Left lobe of liver (tissue), 2 donors: Measurements from ENCODE around the gene SLC22A16. TPM values are rescaled to one million over a fixed set of nuclear protein-coding genes. Genes with fewer than 3 reads are reported as not detected.
"Not testable (repeated sequence)": the region's sequence is repeated elsewhere in the genome, so short reads cannot be mapped to it uniquely, and the experiment has no call there.

Experiments used
- ATAC-seq: fragments of 200-7000 bp; cut with Tn5 transposase; one replicate; pipeline ENCODE4 v1.9.1; 2020; ENCODE audit warnings: mild to moderate bottlenecking, moderate library complexity
- DNase-seq: peaks from one replicate; pipeline ENCODE4 v3.0.0-alpha.2; 2020; ENCODE audit warnings: low spot score
- total RNA-seq: library from RNA; stranded (reverse); gene quantifications from one replicate; pipeline ENCODE4 v1.2.1, GENCODE V29; 2021
- donor health status: DM: no; HTN: no; CAD: no; lungs with moderate emphysema.
- donor health status: DM: no; HTN: yes; CAD: no.

Gene SLC22A16, protein sequence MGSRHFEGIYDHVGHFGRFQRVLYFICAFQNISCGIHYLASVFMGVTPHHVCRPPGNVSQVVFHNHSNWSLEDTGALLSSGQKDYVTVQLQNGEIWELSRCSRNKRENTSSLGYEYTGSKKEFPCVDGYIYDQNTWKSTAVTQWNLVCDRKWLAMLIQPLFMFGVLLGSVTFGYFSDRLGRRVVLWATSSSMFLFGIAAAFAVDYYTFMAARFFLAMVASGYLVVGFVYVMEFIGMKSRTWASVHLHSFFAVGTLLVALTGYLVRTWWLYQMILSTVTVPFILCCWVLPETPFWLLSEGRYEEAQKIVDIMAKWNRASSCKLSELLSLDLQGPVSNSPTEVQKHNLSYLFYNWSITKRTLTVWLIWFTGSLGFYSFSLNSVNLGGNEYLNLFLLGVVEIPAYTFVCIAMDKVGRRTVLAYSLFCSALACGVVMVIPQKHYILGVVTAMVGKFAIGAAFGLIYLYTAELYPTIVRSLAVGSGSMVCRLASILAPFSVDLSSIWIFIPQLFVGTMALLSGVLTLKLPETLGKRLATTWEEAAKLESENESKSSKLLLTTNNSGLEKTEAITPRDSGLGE
- total RNA-seq: not detected

- no peak for ATAC-seq
- DNase-seq: no peak
Measured at GRCh38 chr6:110476046-110476849, at the start of gene SLC22A16. TSS of gene SLC22A16 (minus strand) at chr6:110476613. CDS start at chr6:110476574, 39 bp downstream.

GRCh38 chr6:110525001-110525400 lies 48.6 kb upstream of the SLC22A16 start:
- DNase-seq (no peak), ATAC-seq (no peak)

DNA sequence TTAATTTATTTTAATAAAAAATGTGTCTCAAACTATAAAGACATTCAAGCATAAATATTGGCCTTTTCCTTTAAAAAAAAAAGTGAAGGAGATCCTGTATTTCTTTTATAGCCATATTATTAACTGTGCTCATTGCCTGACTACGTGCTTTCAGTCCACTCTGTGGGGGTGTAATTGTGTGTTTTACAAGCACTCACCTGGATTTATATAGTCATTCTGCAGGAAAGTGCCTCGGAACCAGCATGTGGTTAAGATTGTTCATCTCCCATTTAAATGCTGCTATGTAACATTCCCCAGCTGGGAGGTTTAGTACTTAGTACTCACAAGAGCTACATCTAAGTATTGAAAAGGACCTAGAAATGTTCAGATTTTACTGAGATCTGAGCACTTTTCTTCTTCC lies 47.9 kb upstream of the SLC22A16 start:
- no peak for DNase-seq
- no peak for ATAC-seq

GRCh38 chr6:110523451-110524021 lies 47.1 kb upstream of the SLC22A16 start:
- DNase-seq (no peak), ATAC-seq (no peak)

GRCh38 chr6:110522427-110522826 lies 46.0 kb upstream of the SLC22A16 start:
- ATAC-seq (no peak), DNase-seq (no peak)

GRCh38 chr6:110520992-110521543 lies 44.7 kb upstream of the SLC22A16 start:
- ATAC-seq (no peak), DNase-seq (no peak)

DNA sequence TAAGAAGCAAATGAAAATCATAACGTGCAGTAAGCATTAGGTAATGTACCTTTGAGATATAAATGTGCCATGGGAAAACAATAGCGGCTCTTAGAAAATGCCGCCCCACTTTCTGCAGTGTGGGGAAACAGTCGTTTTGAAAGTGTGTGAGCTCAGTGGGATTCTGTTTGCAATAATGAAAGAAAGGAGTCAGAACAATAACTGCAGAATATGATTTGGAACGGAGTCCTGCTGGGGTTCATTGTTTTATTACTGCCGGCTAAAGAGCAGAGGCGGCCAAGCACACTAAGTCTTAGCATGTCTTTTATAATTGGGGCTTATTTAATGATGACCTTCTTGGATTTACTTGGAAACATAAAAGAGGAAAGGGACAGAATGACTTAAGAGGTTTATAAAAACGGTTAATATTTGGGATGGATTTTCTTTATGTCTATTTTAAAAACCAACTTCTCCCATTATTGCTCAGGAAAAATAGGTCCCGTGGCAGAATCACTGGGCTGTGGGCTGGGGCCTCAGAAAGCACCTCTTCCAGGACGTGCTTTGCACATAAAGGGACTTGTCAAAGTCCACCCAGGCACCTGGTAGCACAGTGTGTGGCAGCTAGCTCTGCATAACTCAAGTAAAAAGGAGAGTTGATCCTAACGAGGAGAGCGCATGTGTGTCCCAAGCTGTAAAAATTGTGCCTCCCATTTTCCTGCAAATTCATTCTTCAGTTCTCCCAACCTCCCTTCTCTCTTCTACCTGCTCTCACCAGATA lies 44.0 kb upstream of the SLC22A16 start:
- no peak for DNase-seq

DNA sequence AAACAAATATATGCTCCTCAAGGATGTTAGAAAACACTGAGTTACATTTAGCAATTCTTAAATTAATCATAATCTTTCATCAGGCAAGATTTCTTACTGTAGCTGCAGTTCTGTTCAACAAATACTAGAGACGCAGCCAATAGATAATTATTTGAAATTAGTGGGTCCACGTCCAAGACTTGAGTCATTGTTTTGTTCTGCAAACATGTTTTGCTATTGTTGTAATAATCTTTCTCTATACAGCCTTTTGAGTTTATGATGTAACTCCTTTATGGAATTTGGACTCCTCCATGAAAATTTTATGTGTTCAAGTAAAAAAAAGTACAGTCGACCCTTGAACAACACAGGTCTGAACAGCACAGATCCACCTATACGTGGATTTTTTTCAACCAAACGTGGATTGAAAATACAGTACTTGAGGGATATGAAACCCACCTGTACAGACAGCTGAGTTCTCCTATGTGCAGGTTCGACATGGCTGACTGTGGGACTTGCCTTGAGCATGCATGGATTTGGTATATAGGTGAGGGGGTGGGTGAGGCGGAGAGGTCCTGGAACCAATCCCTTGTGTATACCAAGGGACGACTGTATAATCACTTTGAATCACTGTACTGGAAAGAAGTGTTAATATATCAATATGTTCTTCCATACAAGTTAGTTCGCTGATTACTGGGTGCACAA lies 41.3 kb upstream of the SLC22A16 start:
- peak; percentile 26 for ATAC-seq
- no peak for DNase-seq

More for the DNA sequence above, 44.0 kb upstream of the SLC22A16 start:
- ATAC-seq: no peak

- ATAC-seq (peak; percentile 85), DNase-seq (no peak)
Measured at GRCh38 chr6:110517034-110517433, 40.6 kb upstream of the SLC22A16 start.

- no peak for DNase-seq
- ATAC-seq: no peak
Measured at GRCh38 chr6:110514818-110515217, 38.4 kb upstream of the SLC22A16 start.

DNA sequence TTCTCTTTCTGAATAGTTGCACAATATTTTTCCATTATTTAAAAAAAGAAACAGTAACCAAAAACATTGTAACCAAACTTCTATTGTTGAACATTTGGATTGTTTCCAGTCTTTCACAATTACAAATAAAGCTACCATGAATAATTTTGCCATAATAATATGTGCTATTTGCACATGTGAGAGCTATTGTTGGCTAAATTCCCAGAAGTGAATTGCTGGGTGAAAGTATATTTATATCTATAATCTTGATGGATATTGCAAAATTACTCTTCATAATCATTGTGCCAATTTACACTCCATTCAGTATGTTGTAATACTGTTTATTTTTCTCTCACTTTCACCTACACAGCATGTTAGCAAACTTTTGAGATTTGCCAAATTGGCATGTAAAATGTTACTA lies 36.6 kb upstream of the SLC22A16 start:
- ATAC-seq (no peak), DNase-seq (no peak)

DNA sequence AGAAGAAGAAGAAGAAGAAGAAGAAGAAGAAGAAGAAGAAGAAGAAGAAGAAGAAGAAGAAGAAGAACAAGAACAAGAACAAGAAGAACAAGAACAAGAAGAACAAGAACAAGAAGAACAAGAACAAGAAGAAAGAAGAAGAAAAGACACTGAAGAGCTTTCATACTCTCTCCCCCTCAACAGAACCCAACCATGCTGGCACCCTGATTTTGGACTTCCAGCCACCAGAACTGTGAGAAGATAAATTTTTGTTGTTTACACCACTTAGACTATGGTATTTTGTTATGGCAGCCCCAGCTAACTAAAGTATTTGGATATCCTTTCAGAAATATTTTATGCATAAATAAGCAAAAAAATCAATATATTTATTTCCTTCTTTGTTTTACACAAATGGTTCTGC lies 36.1 kb upstream of the SLC22A16 start:
- ATAC-seq, DNase-seq: not testable (repeated sequence)

DNA sequence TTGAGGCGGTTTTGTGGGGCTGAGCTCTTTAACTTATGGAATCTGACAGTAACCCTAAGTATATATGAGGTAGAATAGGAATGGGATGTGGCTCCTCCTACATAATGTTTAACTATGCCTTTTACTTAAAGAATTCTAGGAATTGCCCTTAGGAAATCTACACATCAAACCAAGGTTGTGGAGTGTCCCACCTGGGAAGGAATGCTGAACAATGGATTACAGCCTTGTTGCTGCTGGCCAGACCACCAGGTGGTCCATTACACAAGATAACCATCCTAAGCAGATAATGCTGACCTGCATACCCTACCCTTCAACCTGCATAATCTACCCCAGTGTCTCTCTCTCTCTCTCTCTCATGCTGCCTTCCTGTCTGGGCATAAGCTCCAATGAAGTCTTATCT lies 35.0 kb upstream of the SLC22A16 start:
- ATAC-seq (no peak), DNase-seq (no peak)

- DNase-seq (no peak), ATAC-seq (no peak)
Measured at GRCh38 chr6:110509617-110510241, 33.3 kb upstream of the SLC22A16 start.

- DNase-seq, ATAC-seq: not testable (repeated sequence)
Measured at GRCh38 chr6:110504891-110505290, 28.5 kb upstream of the SLC22A16 start.

GRCh38 chr6:110495949-110496348 lies 19.5 kb upstream of the SLC22A16 start:
- ATAC-seq (no peak), DNase-seq (no peak)

GRCh38 chr6:110493253-110493800 lies 16.9 kb upstream of the SLC22A16 start:
- DNase-seq (no peak), ATAC-seq (no peak)

GRCh38 chr6:110492584-110492983 lies 16.2 kb upstream of the SLC22A16 start:
- no peak for ATAC-seq

More at GRCh38 chr6:110492584-110492983, 16.2 kb upstream of the SLC22A16 start:
- no peak for DNase-seq
